ENCODE results near the gene NOXO1. TPM values are rescaled to one million over a fixed set of nuclear protein-coding genes. Genes with fewer than 3 reads are reported as not detected.

Gene NOXO1
- total RNA-seq, 4 donors from 2014 or later: 0.23 to 1.2 TPM; not detected in 2

GRCh38 chr16:1947369-1947670, 33.9 kb downstream of the NOXO1 start:
- WGBS, 2 donors: 84 to 88% methylated on average over 5 to 6 of the region's 9 CpGs
- intact Hi-C loops (cut with DNase I; ENCODE audit: low total_unique reads): no loop called here
- H3K4me3 ChIP-seq (ENCODE audit: low read depth, poor library complexity, severe bottlenecking): no peak overlapping the region
- TF ChIP-seq POLR2A (IDR thresholded peaks at IDR 0.05): no peak
- TF ChIP-seq CTCF (IDR thresholded peaks at IDR 0.05): no peak
- no peak for DNase-seq (ENCODE audit: low spot score in 2 of 2)

GRCh38 chr16:1946495-1947368, 34.5 kb downstream of the NOXO1 start:
- intact Hi-C loops (cut with DNase I; ENCODE audit: low total_unique reads): no loop called here
- TF ChIP-seq POLR2A (IDR thresholded peaks at IDR 0.05) (no peak), CTCF (IDR thresholded peaks at IDR 0.05) (no peak)
- DNase-seq (ENCODE audit: low spot score in 2 of 2): no peak
- 86% methylated on average over 31 to 38 of the region's 38 CpGs for WGBS, 2 donors
- no peak overlapping the region for H3K4me3 ChIP-seq (ENCODE audit: low read depth, poor library complexity, severe bottlenecking)

- no peak for DNase-seq (ENCODE audit: low spot score in 2 of 2)
- H3K4me3 ChIP-seq (ENCODE audit: low read depth, poor library complexity, severe bottlenecking): no peak overlapping the region
- WGBS, 2 donors: 89 to 90% methylated on average over 19 of the region's 19 CpGs
- intact Hi-C loops (cut with DNase I; ENCODE audit: low total_unique reads): no loop called here
- TF ChIP-seq POLR2A (IDR thresholded peaks at IDR 0.05): no peak
Observed at GRCh38 chr16:1945559-1946391, 35.5 kb downstream of the NOXO1 start.

- DNase-seq (ENCODE audit: low spot score in 2 of 2): no peak
- intact Hi-C loops (cut with DNase I; ENCODE audit: low total_unique reads): no loop called here
- WGBS, 2 donors: 89 to 95% methylated on average over 21 of the region's 21 CpGs
- H3K4me3 ChIP-seq (ENCODE audit: low read depth, poor library complexity, severe bottlenecking): no peak overlapping the region
- TF ChIP-seq POLR2A (IDR thresholded peaks at IDR 0.05) (no peak), CTCF (IDR thresholded peaks at IDR 0.05) (no peak)
Observed at GRCh38 chr16:1944612-1945199, 36.6 kb downstream of the NOXO1 start.

GRCh38 chr16:1942810-1943726, 38.2 kb downstream of the NOXO1 start, which contains the start of gene MSRB1:
Gene MSRB1 (minus strand): TSS chr16:1943199. CDS start chr16:1943156, 43 bp downstream.
- H3K4me3 ChIP-seq (ENCODE audit: low read depth, poor library complexity, severe bottlenecking): peak within 1 kb of the TSS; percentile 72
- DNase-seq (ENCODE audit: low spot score in 2 of 2): peak; percentile 99 to 100
- intact Hi-C loops (cut with DNase I; ENCODE audit: low total_unique reads): no loop called here
- 2 to 3% methylated on average over 35 of the region's 77 CpGs for WGBS, 2 donors
- TF ChIP-seq POLR2A (IDR thresholded peaks at IDR 0.05): no peak
- no peak for TF ChIP-seq CTCF (IDR thresholded peaks at IDR 0.05)

All from lower leg skin (tissue), 4 donors.